ENCODE results near the gene STX16. TPM values are rescaled to one million over a fixed set of nuclear protein-coding genes. Genes with fewer than 3 reads are reported as not detected.

Gene STX16
- total RNA-seq, 1 donor from 2014 or later, result 87.5 TPM

- DNase-seq (ENCODE audit: low spot score in 2 of 2, unreplicated experiment in 2 of 2), result no peak
- Mint-ChIP-seq H3K36me3 (peaks cover 5% of the 10 kb centered on the region), H3K27ac (peak overlapping the region; percentile 19), H3K9me3 (no peaks in the 10 kb centered on the region), H3K4me1 (peaks cover 40% of the 10 kb centered on the region), H3K27me3 (ENCODE audit: low read depth) (no peaks in the 10 kb centered on the region), H3K4me3 (no peak overlapping the region)
- TF ChIP-seq CTCF (IDR thresholded peaks at IDR 0.05; ENCODE audit: unreplicated experiment), result no peak
These were observed 9.9 kb downstream of the STX16 start for GRCh38 chr20:58660855-58661597.

- Mint-ChIP-seq H3K27ac (peak overlapping the region; percentile 37), H3K4me1 (peaks cover 32% of the 10 kb centered on the region), H3K4me3 (no peak overlapping the region), H3K36me3 (peaks cover 6% of the 10 kb centered on the region), H3K9me3 (no peaks in the 10 kb centered on the region), H3K27me3 (ENCODE audit: low read depth) (no peaks in the 10 kb centered on the region)
- no peak for TF ChIP-seq CTCF (IDR thresholded peaks at IDR 0.05; ENCODE audit: unreplicated experiment)
- no peak for DNase-seq (ENCODE audit: low spot score in 2 of 2, unreplicated experiment in 2 of 2)
These were observed 10.8 kb downstream of the STX16 start for GRCh38 chr20:58661598-58662473.

DNA sequence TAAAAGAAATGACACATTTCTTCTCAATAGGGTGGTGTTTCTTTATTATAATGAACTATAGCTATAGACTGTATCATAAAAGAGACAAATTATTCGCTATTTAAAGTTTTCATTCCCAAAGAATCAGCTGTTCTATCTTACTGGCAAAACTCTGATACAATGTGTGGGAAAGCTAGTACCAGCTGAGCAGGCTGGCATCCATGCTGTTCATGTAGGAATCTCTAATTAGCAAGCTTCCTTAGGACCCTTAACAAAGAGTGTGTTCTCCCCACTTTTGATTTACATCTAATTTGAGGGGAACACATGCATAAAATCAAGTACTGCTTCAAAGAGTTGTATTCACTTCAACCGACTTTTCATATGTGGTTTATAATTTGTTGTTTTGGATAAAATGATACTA is 13.2 kb downstream of the STX16 start:
- H3K9me3 Mint-ChIP-seq, result no peaks in the 10 kb centered on the region
- no peak overlapping the region for H3K27ac Mint-ChIP-seq
- peaks cover 12% of the 10 kb centered on the region for H3K4me1 Mint-ChIP-seq
- no peak for TF ChIP-seq CTCF (IDR thresholded peaks at IDR 0.05; ENCODE audit: unreplicated experiment)
- peaks cover 13% of the 10 kb centered on the region for H3K36me3 Mint-ChIP-seq
- DNase-seq (ENCODE audit: low spot score in 2 of 2, unreplicated experiment in 2 of 2), result no peak
- no peaks in the 10 kb centered on the region for H3K27me3 Mint-ChIP-seq (ENCODE audit: low read depth)
- no peak overlapping the region for H3K4me3 Mint-ChIP-seq

- no peaks in the 10 kb centered on the region for H3K27me3 Mint-ChIP-seq (ENCODE audit: low read depth)
- H3K27ac Mint-ChIP-seq, result no peak overlapping the region
- H3K36me3 Mint-ChIP-seq, result peaks cover 13% of the 10 kb centered on the region
- TF ChIP-seq CTCF (IDR thresholded peaks at IDR 0.05; ENCODE audit: unreplicated experiment), result no peak
- H3K4me3 Mint-ChIP-seq, result no peak overlapping the region
- peaks cover 8% of the 10 kb centered on the region for H3K4me1 Mint-ChIP-seq
- no peak for DNase-seq (ENCODE audit: low spot score in 2 of 2, unreplicated experiment in 2 of 2)
- H3K9me3 Mint-ChIP-seq, result no peaks in the 10 kb centered on the region
These were observed 13.8 kb downstream of the STX16 start for GRCh38 chr20:58664883-58665282.

- no peaks in the 10 kb centered on the region for H3K27me3 Mint-ChIP-seq (ENCODE audit: low read depth)
- no peak overlapping the region for H3K27ac Mint-ChIP-seq
These were observed 14.5 kb downstream of the STX16 start for GRCh38 chr20:58665606-58666005.

More at GRCh38 chr20:58665606-58666005, 14.5 kb downstream of the STX16 start:
- Mint-ChIP-seq H3K4me3 (no peak overlapping the region), H3K36me3 (peaks cover 17% of the 10 kb centered on the region), H3K9me3 (no peaks in the 10 kb centered on the region), H3K4me1 (peaks cover 2% of the 10 kb centered on the region)
- no peak for DNase-seq (ENCODE audit: low spot score in 2 of 2, unreplicated experiment in 2 of 2)
- no peak for TF ChIP-seq CTCF (IDR thresholded peaks at IDR 0.05; ENCODE audit: unreplicated experiment)
